GM18505 (cell line): ENCODE measurements around the gene PAX2.

Experiments
- ATAC-seq: cut with Tn5 transposase; IDR thresholded peaks from one replicate; pipeline ENCODE4 v1.9.1; 2021; ENCODE audit not compliant: unreplicated experiment
- POLR2A ChIP-seq: IDR thresholded peaks from 4 replicates; pipeline ENCODE4 v1.6.1; 2011; ENCODE audit warnings: borderline replicate concordance; ENCODE audit not compliant: insufficient read depth, insufficient read length; ENCODE audit errors: extremely low read depth

The PAX2 gene

GRCh38 chr10:100748231-100749058 lies 3.1 kb downstream of the PAX2 start:
- no peak for TF ChIP-seq POLR2A
- no peak for ATAC-seq

GRCh38 chr10:100749059-100749308 lies 3.6 kb downstream of the PAX2 start:
- no peak for ATAC-seq
- TF ChIP-seq POLR2A = no peak

- ATAC-seq = no peak
- no peak for TF ChIP-seq POLR2A
Observed at GRCh38 chr10:100749309-100750217, 4.2 kb downstream of the PAX2 start.

- TF ChIP-seq POLR2A = no peak
- no peak for ATAC-seq
Observed at GRCh38 chr10:100750291-100751210, 5.2 kb downstream of the PAX2 start.

GRCh38 chr10:100751211-100751933 lies 6.0 kb downstream of the PAX2 start:
- ATAC-seq = no peak
- TF ChIP-seq POLR2A = no peak

- TF ChIP-seq POLR2A = no peak
- ATAC-seq = no peak
Observed at GRCh38 chr10:100755821-100756220, 10.4 kb downstream of the PAX2 start.

GRCh38 chr10:100759331-100759730 lies 13.9 kb downstream of the PAX2 start:
- no peak for TF ChIP-seq POLR2A
- no peak for ATAC-seq

GRCh38 chr10:100760726-100761125 lies 15.3 kb downstream of the PAX2 start:
- ATAC-seq = no peak

GRCh38 chr10:100761191-100761590 lies 15.8 kb downstream of the PAX2 start:
- TF ChIP-seq POLR2A = no peak
- no peak for ATAC-seq

More at GRCh38 chr10:100760726-100761125, 15.3 kb downstream of the PAX2 start:
- no peak for TF ChIP-seq POLR2A

- ATAC-seq = no peak
- no peak for TF ChIP-seq POLR2A
Observed at GRCh38 chr10:100763043-100763747, 17.8 kb downstream of the PAX2 start.

GRCh38 chr10:100766693-100767421 lies 21.5 kb downstream of the PAX2 start:
- ATAC-seq = no peak
- no peak for TF ChIP-seq POLR2A
